Fibroblast of skin of right biceps (primary cell): ENCODE data around the gene TLNRD1.

Experiments
- DNase-seq: peaks from one replicate; pipeline ENCODE4 v3.0.0-alpha.2; 2013

The TLNRD1 gene

GRCh38 chr15:81029414-81030300 lies 28.9 kb downstream of the TLNRD1 start:
- DNase-seq, result peak; percentile 53

DNA sequence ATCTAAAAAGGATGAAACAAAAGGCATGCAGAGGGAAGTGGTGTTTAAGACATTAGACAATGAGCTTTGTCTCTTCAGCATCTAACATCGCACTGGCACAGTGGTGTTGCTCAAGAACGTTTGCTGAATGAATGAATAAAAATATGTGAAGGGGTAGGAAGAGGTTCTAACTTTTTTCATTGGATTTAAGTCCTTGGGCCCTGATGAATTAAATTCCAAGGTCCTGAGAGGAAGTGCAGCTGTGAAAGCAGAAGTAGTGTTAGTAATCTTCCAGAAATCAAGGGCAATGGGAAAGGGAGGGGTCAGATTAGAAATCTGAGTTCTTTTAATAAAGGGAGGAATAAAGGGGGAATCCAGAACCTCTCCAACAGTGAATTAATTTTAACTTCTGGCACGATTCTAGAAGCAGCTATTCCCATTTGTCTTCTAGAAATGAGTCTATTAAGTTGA lies 29.6 kb downstream of the TLNRD1 start:
- no peak for DNase-seq

- DNase-seq, result no peak
Measured at GRCh38 chr15:81031203-81031602, 30.5 kb downstream of the TLNRD1 start.

GRCh38 chr15:81032355-81032754 lies 31.6 kb downstream of the TLNRD1 start:
- DNase-seq, result no peak

DNA sequence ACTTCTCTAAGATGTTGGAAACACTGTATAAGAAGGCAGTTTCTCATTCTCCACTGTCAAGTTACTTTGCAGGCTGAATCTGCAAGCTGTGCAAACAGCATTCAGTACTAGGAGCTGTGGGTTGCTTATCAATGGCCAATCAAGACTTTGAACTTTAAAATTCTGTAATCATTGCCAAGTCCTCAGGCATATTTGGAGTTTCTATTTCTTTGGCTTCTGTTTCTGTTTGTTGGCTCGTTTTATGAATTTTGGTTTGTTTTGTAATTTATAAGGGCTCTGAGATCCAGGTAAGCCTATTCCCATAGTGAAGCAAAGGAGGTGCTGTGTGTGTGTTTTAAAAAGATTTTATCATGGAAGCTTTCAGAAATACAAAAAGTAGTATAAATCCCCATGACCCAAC lies 32.1 kb downstream of the TLNRD1 start:
- DNase-seq, result no peak

GRCh38 chr15:81033508-81033907 lies 32.8 kb downstream of the TLNRD1 start:
- no peak for DNase-seq

DNA sequence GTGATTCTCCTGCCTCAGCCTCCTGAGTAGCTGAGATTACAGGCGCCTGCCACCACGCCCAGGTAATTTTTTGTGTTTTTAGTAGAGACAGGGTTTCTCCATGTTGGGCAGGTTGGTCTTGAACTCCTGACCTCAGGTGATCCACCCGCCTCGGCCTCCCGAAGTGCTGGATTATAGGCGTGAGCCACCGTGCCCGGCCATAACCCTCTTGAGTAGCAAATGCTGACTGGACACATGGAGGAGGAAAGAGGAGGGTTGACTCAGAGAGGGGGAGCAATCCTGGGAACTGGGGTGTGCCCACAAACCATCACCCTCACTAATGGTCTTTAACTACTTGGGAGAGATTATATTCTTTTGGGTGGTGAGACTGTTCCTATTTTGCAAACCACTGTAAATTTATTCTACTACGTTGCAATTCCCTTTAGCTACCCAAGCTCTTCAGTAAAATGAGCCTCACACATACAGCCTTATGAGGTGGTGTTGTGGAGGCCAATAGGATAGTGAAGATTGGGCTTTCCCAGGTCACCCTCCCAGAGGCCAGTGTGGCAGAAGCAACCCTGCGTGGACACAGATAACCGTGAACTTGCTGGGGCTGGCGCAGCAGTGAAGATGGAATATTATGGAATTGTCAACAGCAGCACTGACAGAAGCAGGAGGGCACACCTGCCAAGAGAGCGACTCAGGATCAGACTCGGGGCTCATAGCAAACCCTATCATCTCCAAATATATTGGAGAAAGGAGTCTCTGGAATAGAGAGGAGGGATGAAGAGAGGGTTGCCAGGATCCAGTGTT lies 37.4 kb downstream of the TLNRD1 start:
- DNase-seq, result no peak

- no peak for DNase-seq
Measured at GRCh38 chr15:81038975-81039607, 38.4 kb downstream of the TLNRD1 start.

DNA sequence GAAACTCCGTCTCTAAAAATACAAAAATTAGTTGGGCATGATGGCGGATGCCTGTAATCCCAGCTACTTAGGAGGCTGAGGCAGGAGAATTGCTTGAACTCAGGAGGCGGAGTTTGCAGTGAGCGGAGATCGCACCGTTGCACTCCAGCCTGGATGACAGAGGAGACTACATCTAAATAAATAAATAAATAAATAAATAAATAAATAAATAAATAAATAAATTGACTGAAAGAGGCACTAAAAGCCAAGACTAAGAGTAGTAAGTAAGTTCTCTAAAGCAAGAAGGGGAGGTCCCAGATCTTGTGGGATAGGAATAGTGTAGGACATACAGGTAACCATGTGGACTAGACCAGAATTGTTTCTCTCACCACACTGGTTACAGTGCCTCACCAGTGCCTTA lies 40.0 kb downstream of the TLNRD1 start:
- DNase-seq, result no peak

GRCh38 chr15:81043281-81043934 lies 42.7 kb downstream of the TLNRD1 start:
- DNase-seq, result no peak

- DNase-seq, result no peak
Measured at GRCh38 chr15:81043935-81044575, 43.3 kb downstream of the TLNRD1 start.

DNA sequence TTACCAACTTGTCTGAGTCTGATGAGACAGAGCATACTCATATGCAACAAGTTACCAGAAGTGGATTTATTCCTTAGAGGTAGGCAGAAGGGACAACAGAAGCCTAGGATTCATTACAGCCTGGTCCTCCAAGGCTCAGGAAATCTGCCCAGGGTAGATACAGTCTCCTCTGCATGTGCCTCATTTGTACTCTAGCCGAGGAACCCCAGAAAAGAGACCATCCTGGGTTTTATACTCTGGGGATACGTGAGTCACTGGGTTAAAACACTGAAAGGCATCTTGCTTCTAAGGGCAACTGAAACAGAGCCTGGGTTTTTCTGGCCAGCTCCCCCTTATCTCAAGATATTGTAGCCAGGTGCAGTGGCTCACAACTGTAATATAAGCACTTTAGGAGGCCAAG lies 45.6 kb downstream of the TLNRD1 start:
- DNase-seq, result no peak

GRCh38 chr15:81047928-81048327 lies 47.2 kb downstream of the TLNRD1 start:
- no peak for DNase-seq

DNA sequence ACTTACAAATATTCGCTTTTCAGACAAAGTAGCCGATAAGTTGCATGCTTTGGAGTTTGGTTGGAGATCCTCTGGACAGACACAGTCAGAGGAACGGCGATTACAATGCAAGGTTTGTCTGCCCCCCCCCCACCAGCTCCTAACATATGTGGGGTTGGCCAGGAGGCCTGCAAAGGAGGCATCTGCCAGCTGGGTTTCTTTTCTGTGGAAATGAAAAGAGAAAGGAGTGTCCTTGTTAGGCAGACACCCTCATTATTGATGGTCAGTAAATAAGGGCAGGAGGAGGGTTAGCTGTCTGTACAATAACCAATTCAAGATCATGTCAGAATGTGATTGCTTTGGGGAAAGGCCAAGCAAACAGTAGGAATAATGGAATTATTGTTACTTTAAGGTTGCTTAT lies 49.1 kb downstream of the TLNRD1 start:
- DNase-seq, result no peak

- no peak for DNase-seq
Measured at GRCh38 chr15:81050259-81050658, 49.5 kb downstream of the TLNRD1 start.

DNA sequence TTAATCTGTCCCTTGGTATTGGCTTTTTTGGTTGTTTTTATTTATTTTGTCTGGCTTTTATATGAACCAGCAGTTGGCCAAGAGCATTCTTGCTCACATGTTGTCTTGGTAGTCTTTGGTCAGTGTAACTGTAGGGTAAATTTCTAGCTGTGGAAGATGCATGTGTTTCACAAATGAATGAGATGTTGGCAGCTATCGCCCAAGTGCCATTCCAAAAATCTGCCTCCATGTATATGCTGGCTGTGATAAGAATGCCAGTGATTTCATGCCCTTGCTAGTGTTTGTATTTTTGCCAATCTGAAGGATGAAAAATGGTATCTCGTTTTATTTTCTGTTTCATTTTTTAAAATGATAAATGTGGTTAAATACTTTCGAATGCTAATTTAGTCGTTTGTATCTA lies 50.1 kb downstream of the TLNRD1 start:
- DNase-seq, result no peak

DNA sequence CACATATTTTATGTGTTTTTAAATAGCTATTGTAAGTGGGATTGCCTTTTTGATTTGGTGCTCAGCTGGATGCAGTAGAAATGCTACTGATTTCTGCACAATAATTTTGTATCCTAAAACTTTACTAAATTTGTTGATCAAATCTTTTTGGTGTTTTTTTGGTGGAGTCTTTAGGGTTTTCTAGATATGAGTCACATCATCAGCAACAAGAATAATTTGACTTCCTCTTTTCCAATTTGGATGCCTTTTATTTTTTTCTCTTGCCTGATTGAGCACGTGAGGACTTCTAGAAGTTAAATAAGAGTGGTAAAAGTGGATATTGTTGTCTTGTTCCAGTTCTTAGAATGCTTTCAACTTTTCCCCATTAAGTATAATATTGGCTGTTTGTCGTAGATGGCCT lies 51.3 kb downstream of the TLNRD1 start:
- no peak for DNase-seq

DNA sequence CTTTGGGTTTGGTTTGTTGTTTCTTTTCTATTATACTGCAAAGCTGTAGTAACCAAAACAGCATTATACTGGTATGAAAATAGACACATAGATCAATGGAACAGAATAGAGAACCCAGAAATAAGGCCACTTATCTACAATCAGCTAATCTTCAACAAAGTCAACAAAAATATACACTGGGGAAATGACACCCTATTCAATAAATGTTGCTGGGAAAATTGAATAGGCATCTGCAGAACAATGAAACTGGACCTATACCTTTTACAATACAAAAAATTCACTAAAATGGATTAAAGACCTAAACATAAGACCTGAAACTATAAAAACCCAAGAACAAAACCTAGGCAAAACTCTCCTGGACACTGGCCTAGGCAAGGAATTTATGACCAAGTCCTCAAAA lies 52.9 kb downstream of the TLNRD1 start:
- no peak for DNase-seq

DNA sequence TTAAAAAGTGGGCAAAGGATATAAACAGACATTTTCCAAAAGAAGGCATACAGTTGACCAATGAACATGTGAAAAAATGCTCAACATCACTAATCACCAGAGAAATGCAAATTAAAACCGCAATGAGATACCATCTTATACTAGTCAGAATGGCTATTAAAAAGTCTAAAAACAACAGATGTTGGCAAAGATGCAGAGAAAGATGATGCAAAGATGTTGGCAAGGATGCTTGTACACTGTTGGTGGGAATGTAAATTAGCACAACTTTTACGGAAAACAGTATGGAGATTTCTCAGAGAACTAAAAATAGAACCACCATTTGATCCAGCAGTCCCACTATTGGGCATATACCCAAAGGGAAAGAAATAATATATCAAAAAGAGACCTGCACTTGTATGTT lies 53.5 kb downstream of the TLNRD1 start:
- DNase-seq, result peak; percentile 77
